HG03378 (cell line): ENCODE data around the gene SLC27A5.
"Not testable (repeated sequence)": the region's sequence is repeated elsewhere in the genome, so short reads cannot be mapped to it uniquely, and the experiment has no call there.

Source experiments
- ATAC-seq: cut with Tn5 transposase; IDR thresholded peaks from one replicate; pipeline ENCODE4 v1.9.1; 2021; ENCODE audit warnings: mild to moderate bottlenecking, moderate library complexity; ENCODE audit not compliant: unreplicated experiment

SLC27A5 gene

GRCh38 chr19:58531034-58531840 is 19.4 kb upstream of the SLC27A5 start:
- ATAC-seq = no peak

- no peak for ATAC-seq
Measured at GRCh38 chr19:58529405-58529804, 17.6 kb upstream of the SLC27A5 start.

GRCh38 chr19:58522709-58523108 is 10.9 kb upstream of the SLC27A5 start:
- no peak for ATAC-seq

GRCh38 chr19:58521651-58522050 is 9.9 kb upstream of the SLC27A5 start:
- no peak for ATAC-seq

- ATAC-seq = peak; percentile 3
Measured at GRCh38 chr19:58520257-58520599, 8.4 kb upstream of the SLC27A5 start.

- peak; percentile 81 for ATAC-seq
Measured at GRCh38 chr19:58519355-58520256, 7.8 kb upstream of the SLC27A5 start, which contains the start of gene ZBTB45. ZBTB45 (minus strand) TSS chr19:58519810; CDS start chr19:58517673, 2,137 bp downstream.

- ATAC-seq = peak; percentile 19
Measured at GRCh38 chr19:58519087-58519354, 7.2 kb upstream of the SLC27A5 start.

GRCh38 chr19:58518256-58519086 is 6.7 kb upstream of the SLC27A5 start:
- no peak for ATAC-seq

- ATAC-seq = no peak
Measured at GRCh38 chr19:58516964-58517833, 5.4 kb upstream of the SLC27A5 start.

- ATAC-seq = no peak
Measured at GRCh38 chr19:58516246-58516836, 4.5 kb upstream of the SLC27A5 start.

GRCh38 chr19:58515259-58515658 is 3.5 kb upstream of the SLC27A5 start:
- no peak for ATAC-seq

- no peak for ATAC-seq
Measured at GRCh38 chr19:58514564-58515022, 2.8 kb upstream of the SLC27A5 start.

GRCh38 chr19:58513694-58514563 is 2.1 kb upstream of the SLC27A5 start:
- peak; percentile 58 for ATAC-seq

GRCh38 chr19:58513213-58513693 is 1.5 kb upstream of the SLC27A5 start:
- no peak for ATAC-seq

GRCh38 chr19:58510084-58510862 is 1.5 kb downstream of the SLC27A5 start:
- no peak for ATAC-seq

- ATAC-seq = no peak
Measured at GRCh38 chr19:58509731-58510083, 2.1 kb downstream of the SLC27A5 start.

- not testable (repeated sequence) for ATAC-seq
Measured at GRCh38 chr19:58507602-58508223, 4.1 kb downstream of the SLC27A5 start.

GRCh38 chr19:58500242-58500641 is 11.6 kb downstream of the SLC27A5 start:
- no peak for ATAC-seq
